H1 (cell line): ENCODE data around the gene FSTL4. TPM values are rescaled to one million over a fixed set of nuclear protein-coding genes. Genes with fewer than 3 reads are reported as not detected.
A peak's percentile ranks its signal among the peaks of the same experiment; 100 is the strongest.

ENCODE experiments used
- CTCF ChIA-PET: fragments of 300-600 bp; sonication (Branson Sonifier 250); formaldehyde crosslinking; loops from one replicate; lab custom pipeline; 2021; ENCODE audit not compliant: partially characterized antibody; lab: Charles Lee
- POLR2A ChIA-PET: fragments of 300-600 bp; sonication (Branson Sonifier 250); formaldehyde crosslinking; loops from one replicate; lab custom pipeline; 2021; ENCODE audit warnings: inconsistent platforms; ENCODE audit not compliant: partially characterized antibody; lab: Charles Lee
- DNase-seq, 2 experiments: peaks; one replicate each; pipeline versions ENCODE4 v3.0.0 to v3.0.0-alpha.2; 2010 to 2022; ENCODE audit warnings: low spot score in 2 of 2, low read depth in 1 of 2, mixed read lengths in 1 of 2
- FAIRE-seq: peaks from 2 replicates; lab custom pipeline; 2011; peaks lifted over from hg19 to GRCh38; lab: Jason Lieb, UNC
- H2AFZ ChIP-seq: 2 replicates; pipeline ENCODE4 v1.8.1; 2012; ENCODE audit warnings: low read length, inconsistent platforms
- H2AK5ac ChIP-seq: 2 replicates; pipeline ENCODE4 v1.6.1; 2013; ENCODE audit warnings: low read depth, low read length
- H2BK120ac ChIP-seq: replicated peaks from 2 replicates; pipeline ENCODE3; 2013; ENCODE audit warnings: low read depth, low read length, inconsistent platforms
- H2BK12ac ChIP-seq: 2 replicates; pipeline ENCODE4 v1.6.1; 2013; ENCODE audit warnings: low read depth, low read length
- H2BK15ac ChIP-seq: 2 replicates; pipeline ENCODE4 v1.6.1; 2013; ENCODE audit warnings: low read length
- H2BK20ac ChIP-seq: 2 replicates; pipeline ENCODE4 v1.6.1; 2013; ENCODE audit warnings: low read length
- H2BK5ac ChIP-seq: 2 replicates; pipeline ENCODE4 v1.6.1; 2013; ENCODE audit warnings: low read depth, low read length
- H3K14ac ChIP-seq: 2 replicates; pipeline ENCODE4 v1.6.1; 2013; ENCODE audit warnings: inconsistent platforms; ENCODE audit not compliant: insufficient read length
- H3K18ac ChIP-seq: 2 replicates; pipeline ENCODE4 v1.6.1; 2013; ENCODE audit warnings: low read length; ENCODE audit errors: extremely low read depth
- H3K23ac ChIP-seq: 2 replicates; pipeline ENCODE4 v1.6.1; 2013; ENCODE audit warnings: inconsistent platforms; ENCODE audit not compliant: insufficient read length
- H3K23me2 ChIP-seq: 2 replicates; pipeline ENCODE4 v1.6.1; 2013; ENCODE audit warnings: low read depth, low read length
- H3K27ac ChIP-seq: 2 replicates; pipeline ENCODE4 v1.6.1; 2011; ENCODE audit warnings: low read depth, low read length, inconsistent platforms
- H3K27me3 ChIP-seq, 4 experiments: replicated peaks in 1 of 4; 1 replicate in 1 of 4; 2 replicates in 3 of 4; pipeline versions ENCODE4 v1.6.1 to v1.8.1; 2011 to 2013; ENCODE audit warnings: low read length in 3 of 4, mild to moderate bottlenecking in 3 of 4, inconsistent platforms in 2 of 4, mixed read lengths in 2 of 4, moderate library complexity in 1 of 4; ENCODE audit not compliant: control insufficient read depth in 3 of 4, insufficient read depth in 3 of 4; ENCODE audit errors: extremely low read depth in 1 of 4
- H3K36me3 ChIP-seq, 4 experiments: 2 replicates each; pipeline versions ENCODE4 v1.6.1 to v1.8.1; 2011 to 2013; ENCODE audit warnings: mild to moderate bottlenecking in 4 of 4, low read length in 3 of 4, moderate library complexity in 2 of 4, control low read depth in 1 of 4, inconsistent platforms in 1 of 4; ENCODE audit not compliant: insufficient read depth in 4 of 4, control insufficient read depth in 2 of 4
- H3K4ac ChIP-seq: replicated peaks from 2 replicates; pipeline ENCODE3; 2013; ENCODE audit warnings: low read length, low read depth, mixed read lengths, inconsistent platforms; ENCODE audit not compliant: insufficient read length
- H3K4me1 ChIP-seq, 4 experiments: replicated peaks in 1 of 4; 1 replicate in 1 of 4; 2 replicates in 3 of 4; pipeline versions ENCODE4 v1.6.1 to v1.8.1; 2011 to 2013; ENCODE audit warnings: low read length in 3 of 4, inconsistent platforms in 2 of 4, mixed read lengths in 1 of 4; ENCODE audit not compliant: insufficient read depth in 4 of 4, control insufficient read depth in 3 of 4
- H3K4me2 ChIP-seq, 2 experiments: 2 replicates each; pipeline versions ENCODE4 v1.6.1 to v1.8.1; 2011 to 2013; ENCODE audit warnings: low read depth in 2 of 2, low read length in 2 of 2, control low read depth in 1 of 2, inconsistent platforms in 1 of 2, mild to moderate bottlenecking in 1 of 2; ENCODE audit not compliant: insufficient read depth in 1 of 2
- H3K4me3 ChIP-seq, 4 experiments: fragments of 200-600, 300-600 bp in 1 of 4; sonication (generic), shearing (Covaris generic), sonication (Bioruptor Twin) in 1 of 4; 2 replicates each; pipeline versions ENCODE4 v1.5.1 to v1.8.1; 2011 to 2016; ENCODE audit warnings: low read length in 4 of 4, low read depth in 3 of 4, control low read depth in 2 of 4, inconsistent platforms in 2 of 4, mild to moderate bottlenecking in 2 of 4, mixed read lengths in 1 of 4, moderate library complexity in 1 of 4; ENCODE audit not compliant: insufficient read depth in 2 of 4; ENCODE audit errors: extremely low read depth in 1 of 4
- H3K56ac ChIP-seq: replicated peaks from 2 replicates; pipeline ENCODE3; 2013; ENCODE audit warnings: low read depth, mild to moderate bottlenecking, mixed read lengths, low read length, inconsistent platforms; ENCODE audit not compliant: insufficient read length
- H3K79me1 ChIP-seq: 2 replicates; pipeline ENCODE4 v1.6.1; 2013; ENCODE audit warnings: low read depth, low read length, control low read depth
- H3K79me2 ChIP-seq, 2 experiments: 2 replicates each; pipeline versions ENCODE4 v1.6.1 to v1.8.1; 2012 to 2013; ENCODE audit warnings: low read length in 2 of 2, mild to moderate bottlenecking in 2 of 2, inconsistent platforms in 1 of 2; ENCODE audit not compliant: insufficient read depth in 2 of 2, control insufficient read depth in 1 of 2
- H3K9ac ChIP-seq, 4 experiments: replicated peaks in 1 of 4; 1 replicate in 1 of 4; 2 replicates in 3 of 4; pipeline versions ENCODE4 v1.6.1 to v1.8.1; 2011 to 2013; ENCODE audit warnings: low read depth in 3 of 4, low read length in 3 of 4, control low read depth in 2 of 4, mild to moderate bottlenecking in 2 of 4, moderate library complexity in 2 of 4, inconsistent platforms in 1 of 4; ENCODE audit errors: extremely low read depth in 1 of 4
- H3K9me3 ChIP-seq, 2 experiments: 2 replicates each; pipeline versions ENCODE4 v1.6.1 to v1.8.1; 2012 to 2013; ENCODE audit warnings: mild to moderate bottlenecking in 2 of 2, moderate library complexity in 2 of 2, control low read depth in 1 of 2, inconsistent platforms in 1 of 2, low read depth in 1 of 2, low read length in 1 of 2, mixed read lengths in 1 of 2; ENCODE audit not compliant: insufficient read depth in 2 of 2
- H4K20me1 ChIP-seq, 2 experiments: replicated peaks in 1 of 2; 2 replicates each; pipeline versions ENCODE3 to v1.8.1; 2011 to 2013; ENCODE audit warnings: inconsistent platforms in 2 of 2, low read length in 2 of 2, mild to moderate bottlenecking in 1 of 2; ENCODE audit not compliant: insufficient read depth in 2 of 2, control insufficient read depth in 1 of 2
- H4K5ac ChIP-seq: 2 replicates; pipeline ENCODE4 v1.6.1; 2013; ENCODE audit warnings: low read length, low read depth, mixed read lengths, inconsistent platforms; ENCODE audit not compliant: insufficient read length
- H4K8ac ChIP-seq: 2 replicates; pipeline ENCODE4 v1.8.0; 2013; ENCODE audit warnings: mild to moderate bottlenecking, moderate library complexity, low read length, inconsistent platforms; ENCODE audit not compliant: insufficient read depth; ENCODE audit errors: extremely low read depth
- H4K91ac ChIP-seq: replicated peaks from 2 replicates; pipeline ENCODE3; 2013; ENCODE audit warnings: low read length, mixed read lengths, inconsistent platforms; ENCODE audit not compliant: insufficient read length
- BCL11A ChIP-seq, 2 experiments: IDR thresholded peaks; one replicate each; pipeline ENCODE4 v1.6.1; 2011; ENCODE audit warnings: low read depth in 2 of 2, low read length in 2 of 2, mild to moderate bottlenecking in 2 of 2
- BRCA1 ChIP-seq: IDR thresholded peaks from 2 replicates; pipeline ENCODE4 v1.6.1; 2012; ENCODE audit warnings: low read depth, low read length, improper control_type of control experiment
- CBX5 ChIP-seq: fragments of 300-800, 300-1000 bp; sonication (generic); IDR thresholded peaks from 2 replicates; pipeline ENCODE4 v1.7.1; 2016; ENCODE audit warnings: antibody characterized with exemption, low read length, low read depth
- CBX8 ChIP-seq: fragments of 300-800, 300-1000 bp; sonication (generic); IDR thresholded peaks from 2 replicates; pipeline ENCODE4 v1.7.1; 2016; ENCODE audit warnings: low read depth, low read length, borderline replicate concordance
- CREB1 ChIP-seq: IDR thresholded peaks from 2 replicates; pipeline ENCODE4 v1.6.1; 2012; ENCODE audit warnings: inconsistent platforms
- E2F6 ChIP-seq: IDR thresholded peaks from 2 replicates; pipeline ENCODE4 v1.6.1; 2012; ENCODE audit warnings: inconsistent platforms
- EP300 ChIP-seq, 2 experiments: IDR thresholded peaks; 1 replicate in 1 of 2; 2 replicates in 1 of 2; pipeline ENCODE4 v1.6.1; 2011 to 2012; ENCODE audit warnings: low read depth in 2 of 2, low read length in 2 of 2, mild to moderate bottlenecking in 2 of 2, borderline replicate concordance in 1 of 2, inconsistent platforms in 1 of 2, moderate library complexity in 1 of 2
- KDM5A ChIP-seq: fragments of 200-600 bp; IDR thresholded peaks from 2 replicates; pipeline ENCODE4 v1.7.1; 2012; ENCODE audit warnings: mild to moderate bottlenecking, low read length, inconsistent platforms, mixed read lengths
- RXRA ChIP-seq: IDR thresholded peaks from 2 replicates; pipeline ENCODE4 v1.6.1; 2011; ENCODE audit warnings: low read depth, mild to moderate bottlenecking, low read length, moderate library complexity; ENCODE audit not compliant: insufficient read depth
- SP2 ChIP-seq: IDR thresholded peaks from 2 replicates; pipeline ENCODE4 v1.6.1; 2012; ENCODE audit warnings: mild to moderate bottlenecking, low read length, inconsistent platforms
- SP4 ChIP-seq: IDR thresholded peaks from 2 replicates; pipeline ENCODE4 v1.6.1; 2012; ENCODE audit warnings: low read length, inconsistent platforms
- YY1 ChIP-seq: IDR thresholded peaks from 2 replicates; pipeline ENCODE4 v1.6.1; 2011; ENCODE audit warnings: low read depth, mild to moderate bottlenecking, low read length
- WGBS, 2 experiments: shearing (Covaris generic) in 1 of 2; methylation state at CpG; one replicate each; pipeline versions ENCODE4 v1.1.6 to v1.1.7; 2013 to 2015; ENCODE audit warnings: low lambda C conversion rate in 2 of 2, mixed read lengths in 2 of 2, inconsistent platforms in 1 of 2, low coverage in 1 of 2, missing lambda C conversion rate in 1 of 2; ENCODE audit not compliant: insufficient replicate concordance in 2 of 2, insufficient coverage in 1 of 2, insufficient read length in 1 of 2; ENCODE audit errors: extremely low coverage in 1 of 2, missing lambda C conversion rate in 1 of 2; 5-methylcytosine and 5-hydroxymethylcytosine counted together
- polyA plus RNA-seq, 7 experiments: library from polyadenylated mRNA; depleted of rRNA in 3 of 7; stranded (reverse) in 5 of 7; unstranded in 2 of 7; fragments of >200 nt in 5 of 7; fragments of 200-250 nt in 2 of 7; gene quantifications; 1 replicate in 5 of 7; 2 replicates in 1 of 7; 4 replicates in 1 of 7; pipeline versions ENCODE4 v1.2.1 to v1.2.3, GENCODE V29; 2011 to 2013; ENCODE audit warnings: missing spikeins in 2 of 7, mixed read lengths in 2 of 7
- total RNA-seq: library from RNA; stranded (reverse); fragmentation: NEBNext Ultra II Directional; extraction: Animal tissue kit (Norgen Biotek cat#: 25700); gene quantifications from 2 replicates; pipeline ENCODE4 v1.2.1, GENCODE V29; 2021

FSTL4 gene
- total and polyA plus RNA-seq, 2 of the 8 experiments (the other 6 are each of a cell fraction or from before 2014, with no cell fraction given) = 3.1 to 4.1 TPM

- Histone ChIP-seq H2BK120ac (no peak overlapping the region), H2AFZ (peak overlapping the region; percentile 92), H4K5ac (no peak overlapping the region), H2AK5ac (no peak overlapping the region), H4K91ac (no peak overlapping the region), H3K27me3 (peaks cover 0 to 2% (median 0%) of the 10 kb centered on the region in 4 experiments; a peak in 2 of 7 replicates), H3K4ac (no peak overlapping the region), H3K36me3 (no peaks in the 10 kb centered on the region), H3K4me3 (0 out of 8 replicates have a peak overlapping the region, but pooled peaks of 1 of the 4 experiments have one; percentile 19), H4K20me1 (no peaks in the 10 kb centered on the region), H2BK20ac (no peak overlapping the region), H3K27ac (no peak overlapping the region), H3K9ac (no peak overlapping the region), H3K9me3 (no peaks in the 10 kb centered on the region), H3K14ac (no peak overlapping the region), H2BK15ac (0 out of 2 replicates have a peak overlapping the region, but pooled peaks have one; percentile 37), H3K23me2 (no peaks in the 10 kb centered on the region), H3K4me2 (peak overlapping the region; percentile 16 to 45; a peak in 3 of 4 replicates), H3K18ac (no peak overlapping the region), H2BK12ac (no peak overlapping the region), H3K79me1 (no peaks in the 10 kb centered on the region), H3K4me1 (peaks cover 0 to 17% (median 12%) of the 10 kb centered on the region in 4 experiments; a peak in 6 of 7 replicates), H3K56ac (no peak overlapping the region), H3K23ac (no peak overlapping the region), H4K8ac (no peak overlapping the region), H2BK5ac (no peak overlapping the region), H3K79me2 (no peaks in the 10 kb centered on the region)
- WGBS, 2 experiments = 61% methylated on average over 9 of the region's 9 CpGs; no CpG with 5 or more reads in 1 of the 2 experiments
- FAIRE-seq (no peak), DNase-seq (no peak)
- CTCF ChIA-PET = interaction anchor here (1.2 kb wide), 1 partner anchor 12 kb away, joined by 3 read pairs; no protein-coding TSS in a partner anchor
- POLR2A ChIA-PET = interaction anchor here (0.8 kb wide), 1 partner anchor 142 kb away, joined by 3 read pairs; no protein-coding TSS in a partner anchor
- TF ChIP-seq KDM5A = no peak
- no peak for TF ChIP-seq SP4
- TF ChIP-seq RXRA = no peak
- no peak for TF ChIP-seq E2F6
- TF ChIP-seq BCL11A (IDR thresholded peaks at IDR 0.05; ENCODE audit: low read depth in 2 of 2, low read length in 2 of 2) = no peak
- no peak for TF ChIP-seq BRCA1
- TF ChIP-seq SP2 = no peak
- no peak for TF ChIP-seq EP300 (IDR thresholded peaks at IDR 0.05; ENCODE audit: borderline replicate concordance in 1 of 2, low read depth in 2 of 2, low read length in 2 of 2)
- no peak for TF ChIP-seq YY1
- TF ChIP-seq CBX8 = no peak
- TF ChIP-seq CBX5 = no peak
- no peak for TF ChIP-seq CREB1
These were observed 228.8 kb downstream of the FSTL4 start for GRCh38 chr5:133383580-133383939.
